Prostate gland (tissue), 2 donors: ENCODE measurements around the gene ATP13A3.

ENCODE experiments used
- POLR2AphosphoS5 ChIP-seq: sonication (generic); formaldehyde crosslinking; IDR thresholded peaks from one replicate; pipeline ENCODE4 v1.6.1; 2017; ENCODE audit warnings: antibody characterized with exemption
- TF ChIP-seq, protein P1 (sequence below), 4 experiments: fragments of 200-600 bp in 2 of 4; fragments of 450-650 bp in 2 of 4; sonication (generic) in 2 of 4; IDR thresholded peaks; 1 replicate in 3 of 4; 2 replicates in 1 of 4; pipeline ENCODE4 v1.5.1; 2016 to 2019; ENCODE audit warnings: antibody characterized with exemption in 4 of 4, mild to moderate bottlenecking in 2 of 4, moderate library complexity in 2 of 4

DNA sequence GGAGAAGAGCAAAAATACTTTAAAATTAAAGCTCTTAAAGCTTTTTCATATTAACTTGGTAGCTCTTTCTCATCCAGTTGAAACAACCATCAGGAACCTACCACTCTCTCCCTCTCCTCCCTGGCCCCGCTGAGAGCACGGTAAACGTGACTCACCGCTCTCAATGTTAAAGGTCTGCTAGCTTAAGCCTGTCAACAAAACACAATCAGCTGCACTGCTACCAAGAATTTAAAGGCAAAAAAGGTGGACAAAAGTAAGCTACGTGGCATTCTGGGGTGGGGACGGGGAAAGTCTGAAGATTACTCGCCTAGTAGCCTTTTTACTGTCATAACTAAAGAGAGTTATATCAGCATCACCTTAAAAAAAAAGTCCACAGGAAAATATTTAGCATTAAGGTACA lies 79.4 kb downstream of the ATP13A3 start:
- TF ChIP-seq, protein P1, sequence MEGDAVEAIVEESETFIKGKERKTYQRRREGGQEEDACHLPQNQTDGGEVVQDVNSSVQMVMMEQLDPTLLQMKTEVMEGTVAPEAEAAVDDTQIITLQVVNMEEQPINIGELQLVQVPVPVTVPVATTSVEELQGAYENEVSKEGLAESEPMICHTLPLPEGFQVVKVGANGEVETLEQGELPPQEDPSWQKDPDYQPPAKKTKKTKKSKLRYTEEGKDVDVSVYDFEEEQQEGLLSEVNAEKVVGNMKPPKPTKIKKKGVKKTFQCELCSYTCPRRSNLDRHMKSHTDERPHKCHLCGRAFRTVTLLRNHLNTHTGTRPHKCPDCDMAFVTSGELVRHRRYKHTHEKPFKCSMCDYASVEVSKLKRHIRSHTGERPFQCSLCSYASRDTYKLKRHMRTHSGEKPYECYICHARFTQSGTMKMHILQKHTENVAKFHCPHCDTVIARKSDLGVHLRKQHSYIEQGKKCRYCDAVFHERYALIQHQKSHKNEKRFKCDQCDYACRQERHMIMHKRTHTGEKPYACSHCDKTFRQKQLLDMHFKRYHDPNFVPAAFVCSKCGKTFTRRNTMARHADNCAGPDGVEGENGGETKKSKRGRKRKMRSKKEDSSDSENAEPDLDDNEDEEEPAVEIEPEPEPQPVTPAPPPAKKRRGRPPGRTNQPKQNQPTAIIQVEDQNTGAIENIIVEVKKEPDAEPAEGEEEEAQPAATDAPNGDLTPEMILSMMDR (IDR thresholded peaks at IDR 0.05): no peak
- no peak for TF ChIP-seq POLR2AphosphoS5
